GM21825 (cell line): ENCODE results near the gene HKDC1.
"Not testable (repeated sequence)": the region's sequence is repeated elsewhere in the genome, so short reads cannot be mapped to it uniquely, and the experiment has no call there.

Experiments
- ATAC-seq: cut with Tn5 transposase; IDR thresholded peaks from one replicate; pipeline ENCODE4 v1.9.1; 2021; ENCODE audit warnings: mild to moderate bottlenecking, moderate library complexity; ENCODE audit not compliant: unreplicated experiment

HKDC1 gene

GRCh38 chr10:69278446-69278963 lies 58.4 kb downstream of the HKDC1 start, which contains the start of gene HK1:
Gene HK1, plus strand, starts transcription at chr10:69278496.
- no peak for ATAC-seq

GRCh38 chr10:69279110-69279509 lies 59.0 kb downstream of the HKDC1 start:
- ATAC-seq: no peak

GRCh38 chr10:69281507-69282413 lies 61.6 kb downstream of the HKDC1 start:
- ATAC-seq: no peak

- ATAC-seq: not testable (repeated sequence)
These were observed 64.3 kb downstream of the HKDC1 start for GRCh38 chr10:69284402-69284801.

GRCh38 chr10:69285699-69286098 lies 65.6 kb downstream of the HKDC1 start:
- no peak for ATAC-seq

GRCh38 chr10:69287181-69287580 lies 67.0 kb downstream of the HKDC1 start:
- no peak for ATAC-seq

GRCh38 chr10:69290993-69291392 lies 70.9 kb downstream of the HKDC1 start:
- ATAC-seq: no peak

- no peak for ATAC-seq
These were observed 72.3 kb downstream of the HKDC1 start for GRCh38 chr10:69292459-69292858.

- ATAC-seq: no peak
These were observed 75.0 kb downstream of the HKDC1 start for GRCh38 chr10:69295027-69295636.

GRCh38 chr10:69303632-69304051 lies 83.5 kb downstream of the HKDC1 start:
- no peak for ATAC-seq

- no peak for ATAC-seq
These were observed 86.3 kb downstream of the HKDC1 start for GRCh38 chr10:69306421-69306820.

- no peak for ATAC-seq
These were observed 87.3 kb downstream of the HKDC1 start for GRCh38 chr10:69307434-69307833.

- not testable (repeated sequence) for ATAC-seq
These were observed 88.2 kb downstream of the HKDC1 start for GRCh38 chr10:69308304-69308703.

- no peak for ATAC-seq
These were observed 91.2 kb downstream of the HKDC1 start for GRCh38 chr10:69311309-69311708.

GRCh38 chr10:69312528-69312927 lies 92.4 kb downstream of the HKDC1 start:
- no peak for ATAC-seq

- ATAC-seq: no peak
These were observed 95.0 kb downstream of the HKDC1 start for GRCh38 chr10:69315100-69315542.

- no peak for ATAC-seq
These were observed 95.6 kb downstream of the HKDC1 start for GRCh38 chr10:69315610-69316312.

GRCh38 chr10:69316313-69317059 lies 96.4 kb downstream of the HKDC1 start:
- no peak for ATAC-seq
